Measurements from ENCODE around the gene TBC1D21. TPM values are rescaled to one million over a fixed set of nuclear protein-coding genes. Genes with fewer than 3 reads are reported as not detected.

The TBC1D21 gene
- polyA plus RNA-seq, 1 donor (not counting 4 experiments of a cell fraction or from before 2014, with no cell fraction given), result not detected

- dilution Hi-C loops (cut with MboI; ENCODE audit: extremely low pct_ligation_motif_present, low sequenced_read_pairs), result no loop called here
- FAIRE-seq (no peak), DNase-seq (ENCODE audit: low read depth, low spot score) (no peak)
- Histone ChIP-seq H3K9ac (ENCODE audit: control insufficient read depth, extremely low read depth, insufficient read depth, low read length) (no peak overlapping the region), H2AFZ (ENCODE audit: control insufficient read depth, low read length) (no peak overlapping the region), H3K4me1 (ENCODE audit: control insufficient read depth, extremely low read depth, insufficient read depth, low read length) (no peaks in the 10 kb centered on the region), H3K9me3 (ENCODE audit: control insufficient read depth, low read depth, low read length) (no peaks in the 10 kb centered on the region), H3K36me3 (ENCODE audit: control insufficient read depth in 2 of 2, extremely low read depth in 1 of 2, insufficient read depth in 2 of 2, low read length in 2 of 2) (no peaks in the 10 kb centered on the region), H3K79me2 (ENCODE audit: control insufficient read depth, insufficient read depth, low read length) (no peaks in the 10 kb centered on the region), H3K27me3 (ENCODE audit: control insufficient read depth, extremely low read depth, insufficient read depth, low read length) (peaks cover 20% of the 10 kb centered on the region), H3K27ac (ENCODE audit: control insufficient read depth, insufficient read depth, low read length) (no peak overlapping the region), H3K9me1 (ENCODE audit: control insufficient read depth, extremely low read depth, insufficient read depth, low read length) (no peaks in the 10 kb centered on the region), H3K4me3 (ENCODE audit: control insufficient read depth in 2 of 3, extremely low read depth in 1 of 3, insufficient read depth in 2 of 3, low read depth in 1 of 3, low read length in 3 of 3) (no peak overlapping the region), H4K20me1 (ENCODE audit: control insufficient read depth, extremely low read depth, insufficient read depth, low read length) (no peaks in the 10 kb centered on the region), H3K4me2 (ENCODE audit: control insufficient read depth, extremely low read depth, insufficient read depth, low read depth, low read length) (no peak overlapping the region)
- TF ChIP-seq, protein P1, sequence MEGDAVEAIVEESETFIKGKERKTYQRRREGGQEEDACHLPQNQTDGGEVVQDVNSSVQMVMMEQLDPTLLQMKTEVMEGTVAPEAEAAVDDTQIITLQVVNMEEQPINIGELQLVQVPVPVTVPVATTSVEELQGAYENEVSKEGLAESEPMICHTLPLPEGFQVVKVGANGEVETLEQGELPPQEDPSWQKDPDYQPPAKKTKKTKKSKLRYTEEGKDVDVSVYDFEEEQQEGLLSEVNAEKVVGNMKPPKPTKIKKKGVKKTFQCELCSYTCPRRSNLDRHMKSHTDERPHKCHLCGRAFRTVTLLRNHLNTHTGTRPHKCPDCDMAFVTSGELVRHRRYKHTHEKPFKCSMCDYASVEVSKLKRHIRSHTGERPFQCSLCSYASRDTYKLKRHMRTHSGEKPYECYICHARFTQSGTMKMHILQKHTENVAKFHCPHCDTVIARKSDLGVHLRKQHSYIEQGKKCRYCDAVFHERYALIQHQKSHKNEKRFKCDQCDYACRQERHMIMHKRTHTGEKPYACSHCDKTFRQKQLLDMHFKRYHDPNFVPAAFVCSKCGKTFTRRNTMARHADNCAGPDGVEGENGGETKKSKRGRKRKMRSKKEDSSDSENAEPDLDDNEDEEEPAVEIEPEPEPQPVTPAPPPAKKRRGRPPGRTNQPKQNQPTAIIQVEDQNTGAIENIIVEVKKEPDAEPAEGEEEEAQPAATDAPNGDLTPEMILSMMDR (optimal IDR thresholded peaks at IDR 0.05 in 1 of 3, IDR thresholded peaks at IDR 0.05 in 1 of 3, conservative IDR thresholded peaks at IDR 0.05 in 1 of 3; ENCODE audit: extremely low read depth in 1 of 3, insufficient read depth in 2 of 3, low read length in 3 of 3), result no peak
- no peak for TF ChIP-seq EZH2 (IDR thresholded peaks at IDR 0.05; ENCODE audit: low read length)
Observed at GRCh38 chr15:73865904-73866303, 7.5 kb upstream of the TBC1D21 start.

DNA sequence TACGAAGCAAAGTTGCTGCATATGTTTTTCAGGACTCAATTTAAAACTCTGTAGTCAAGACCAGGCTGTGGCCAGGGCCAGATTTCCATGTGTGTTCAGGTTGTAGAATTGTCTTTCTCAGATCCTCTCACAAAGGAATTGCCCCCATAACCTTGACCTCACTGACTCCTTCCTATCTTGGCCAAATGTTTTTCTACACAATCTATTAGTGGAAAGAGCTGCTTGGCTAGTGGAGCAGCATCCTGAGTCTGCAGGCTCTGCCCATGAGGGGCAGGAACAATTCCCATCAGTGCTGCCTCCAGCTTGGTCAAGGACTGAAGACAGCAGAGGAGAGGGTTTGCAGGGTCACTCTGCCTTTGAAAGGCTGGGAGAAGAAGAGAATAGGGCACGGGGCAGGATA lies 6.9 kb upstream of the TBC1D21 start:
- dilution Hi-C loops (cut with MboI; ENCODE audit: extremely low pct_ligation_motif_present, low sequenced_read_pairs), result no loop called here
- Histone ChIP-seq H3K4me2 (ENCODE audit: control insufficient read depth, extremely low read depth, insufficient read depth, low read depth, low read length) (no peak overlapping the region), H3K79me2 (ENCODE audit: control insufficient read depth, insufficient read depth, low read length) (no peaks in the 10 kb centered on the region), H3K27me3 (ENCODE audit: control insufficient read depth, extremely low read depth, insufficient read depth, low read length) (peaks cover 20% of the 10 kb centered on the region), H3K27ac (ENCODE audit: control insufficient read depth, insufficient read depth, low read length) (no peak overlapping the region), H3K9me3 (ENCODE audit: control insufficient read depth, low read depth, low read length) (no peaks in the 10 kb centered on the region), H3K36me3 (ENCODE audit: control insufficient read depth in 2 of 2, extremely low read depth in 1 of 2, insufficient read depth in 2 of 2, low read length in 2 of 2) (no peaks in the 10 kb centered on the region), H3K4me3 (ENCODE audit: control insufficient read depth in 2 of 3, extremely low read depth in 1 of 3, insufficient read depth in 2 of 3, low read depth in 1 of 3, low read length in 3 of 3) (no peak overlapping the region), H3K9me1 (ENCODE audit: control insufficient read depth, extremely low read depth, insufficient read depth, low read length) (no peaks in the 10 kb centered on the region), H3K4me1 (ENCODE audit: control insufficient read depth, extremely low read depth, insufficient read depth, low read length) (no peaks in the 10 kb centered on the region), H3K9ac (ENCODE audit: control insufficient read depth, extremely low read depth, insufficient read depth, low read length) (no peak overlapping the region), H4K20me1 (ENCODE audit: control insufficient read depth, extremely low read depth, insufficient read depth, low read length) (no peaks in the 10 kb centered on the region), H2AFZ (ENCODE audit: control insufficient read depth, low read length) (no peak overlapping the region)
- TF ChIP-seq, protein P1 (optimal IDR thresholded peaks at IDR 0.05 in 1 of 3, IDR thresholded peaks at IDR 0.05 in 1 of 3, conservative IDR thresholded peaks at IDR 0.05 in 1 of 3; ENCODE audit: extremely low read depth in 1 of 3, insufficient read depth in 2 of 3, low read length in 3 of 3), result no peak
- DNase-seq (ENCODE audit: low read depth, low spot score) (no peak), FAIRE-seq (no peak)
